ENCODE results near the gene BBX. TPM values are rescaled to one million over a fixed set of nuclear protein-coding genes. Genes with fewer than 3 reads are reported as not detected.

Gene BBX
- total RNA-seq, 3 donors from 2014 or later: 37.1 to 42.8 (median 39.0) TPM

DNA sequence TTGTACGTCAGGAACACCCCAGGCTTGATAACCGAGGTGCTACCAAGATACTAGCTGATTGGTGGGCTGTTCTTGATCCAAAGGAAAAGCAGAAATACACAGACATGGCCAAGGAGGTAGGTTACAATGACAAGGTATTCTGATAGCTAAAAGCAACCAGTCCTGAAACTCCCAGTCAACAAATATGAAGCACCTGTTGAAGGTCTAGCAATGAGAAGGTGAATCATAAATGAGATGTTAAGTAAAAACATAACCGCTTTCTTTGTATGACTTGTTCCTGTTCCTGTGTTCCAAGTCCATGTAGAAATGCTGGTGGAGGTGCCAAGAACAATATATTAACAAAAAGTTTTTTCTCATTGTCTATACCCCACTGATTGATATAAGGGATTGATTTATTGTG, 194.0 kb downstream of the BBX start:
- ATAC-seq: no peak
- H3K27me3 Mint-ChIP-seq (ENCODE audit: low read depth): no peaks in the 10 kb centered on the region
- peaks cover 11% of the 10 kb centered on the region for H3K4me1 Mint-ChIP-seq (ENCODE audit: low read depth)
- peaks cover 43% of the 10 kb centered on the region for H3K36me3 Mint-ChIP-seq (ENCODE audit: insufficient read depth)
- no peak for DNase-seq
- H3K4me3 Mint-ChIP-seq: no peak overlapping the region
- H3K9me3 Mint-ChIP-seq: no peaks in the 10 kb centered on the region

- DNase-seq: no peak
- Mint-ChIP-seq H3K27me3 (ENCODE audit: low read depth) (no peaks in the 10 kb centered on the region), H3K36me3 (ENCODE audit: insufficient read depth) (peaks cover 32% of the 10 kb centered on the region), H3K4me1 (ENCODE audit: low read depth) (peaks cover 11% of the 10 kb centered on the region), H3K4me3 (no peak overlapping the region), H3K9me3 (no peaks in the 10 kb centered on the region)
- no peak for ATAC-seq
Measured at GRCh38 chr3:107718547-107718946, 195.8 kb downstream of the BBX start.

GRCh38 chr3:107727102-107727501, 204.3 kb downstream of the BBX start:
- DNase-seq: no peak
- no peak overlapping the region for H3K4me3 Mint-ChIP-seq
- peaks cover 10% of the 10 kb centered on the region for H3K4me1 Mint-ChIP-seq (ENCODE audit: low read depth)
- H3K9me3 Mint-ChIP-seq: no peaks in the 10 kb centered on the region
- H3K36me3 Mint-ChIP-seq (ENCODE audit: insufficient read depth): peaks cover 35% of the 10 kb centered on the region
- no peak for ATAC-seq
- no peaks in the 10 kb centered on the region for H3K27me3 Mint-ChIP-seq (ENCODE audit: low read depth)

GRCh38 chr3:107729686-107730085, 206.9 kb downstream of the BBX start:
- Mint-ChIP-seq H3K4me3 (no peak overlapping the region), H3K36me3 (ENCODE audit: insufficient read depth) (peaks cover 40% of the 10 kb centered on the region), H3K4me1 (ENCODE audit: low read depth) (peaks cover 10% of the 10 kb centered on the region), H3K27me3 (ENCODE audit: low read depth) (no peaks in the 10 kb centered on the region), H3K9me3 (no peaks in the 10 kb centered on the region)
- DNase-seq (no peak), ATAC-seq (peak in 1 of 2 donors; percentile 70)

GRCh38 chr3:107734317-107734716, 211.6 kb downstream of the BBX start:
- no peak for DNase-seq
- Mint-ChIP-seq H3K27me3 (ENCODE audit: low read depth) (no peaks in the 10 kb centered on the region), H3K9me3 (no peaks in the 10 kb centered on the region), H3K36me3 (ENCODE audit: insufficient read depth) (peaks cover 25% of the 10 kb centered on the region), H3K4me1 (ENCODE audit: low read depth) (peaks cover 3% of the 10 kb centered on the region), H3K4me3 (no peak overlapping the region)
- no peak for ATAC-seq

DNA sequence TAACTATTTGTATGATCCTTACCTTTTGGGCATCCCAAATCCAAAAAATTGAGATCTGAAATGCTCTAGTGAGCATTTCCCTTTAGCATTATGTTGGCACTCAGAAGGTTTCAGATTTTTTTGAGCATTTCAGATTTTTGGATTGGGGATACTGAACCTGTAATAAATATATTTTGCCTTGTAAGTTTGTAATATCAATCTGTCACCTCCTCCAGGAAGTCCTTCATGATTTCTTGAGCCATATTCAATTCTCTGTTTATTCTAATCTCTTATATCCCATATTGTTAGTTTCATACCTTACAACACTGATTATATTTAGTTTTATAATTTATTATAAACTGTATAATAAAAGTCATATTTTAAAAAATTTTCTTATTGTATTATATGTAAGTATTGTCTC, 215.2 kb downstream of the BBX start:
- H3K27me3 Mint-ChIP-seq (ENCODE audit: low read depth): no peaks in the 10 kb centered on the region
- peaks cover 5% of the 10 kb centered on the region for H3K4me1 Mint-ChIP-seq (ENCODE audit: low read depth)
- DNase-seq: no peak
- H3K4me3 Mint-ChIP-seq: no peak overlapping the region
- no peak for ATAC-seq
- H3K36me3 Mint-ChIP-seq (ENCODE audit: insufficient read depth): peaks cover 14% of the 10 kb centered on the region
- no peaks in the 10 kb centered on the region for H3K9me3 Mint-ChIP-seq

GRCh38 chr3:107738486-107739183, 215.9 kb downstream of the BBX start:
- no peak for DNase-seq
- H3K4me3 Mint-ChIP-seq: no peak overlapping the region
- peaks cover 5% of the 10 kb centered on the region for H3K4me1 Mint-ChIP-seq (ENCODE audit: low read depth)
- H3K36me3 Mint-ChIP-seq (ENCODE audit: insufficient read depth): peaks cover 9% of the 10 kb centered on the region
- no peaks in the 10 kb centered on the region for H3K9me3 Mint-ChIP-seq
- no peaks in the 10 kb centered on the region for H3K27me3 Mint-ChIP-seq (ENCODE audit: low read depth)
- no peak for ATAC-seq

DNA sequence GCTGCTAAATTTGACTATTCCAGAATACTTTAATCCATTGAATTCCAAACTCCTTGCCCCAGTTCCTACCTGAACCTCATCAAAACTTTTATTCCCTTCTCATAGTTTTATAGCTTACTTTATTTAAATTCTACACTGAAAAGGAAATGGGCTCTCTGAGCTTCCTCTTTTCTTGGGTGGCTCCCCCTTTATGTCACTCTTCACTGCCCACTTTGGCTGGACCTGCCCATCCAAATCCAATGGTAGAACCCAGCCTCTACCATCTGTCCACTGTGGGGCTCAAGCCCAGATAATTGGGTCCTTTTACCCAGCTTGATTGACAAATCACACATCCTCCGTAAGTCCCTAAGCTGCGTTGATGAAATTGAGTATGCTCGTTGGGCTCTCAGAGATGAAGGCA, 216.5 kb downstream of the BBX start:
- DNase-seq (no peak), ATAC-seq (no peak)
- H3K27me3 Mint-ChIP-seq (ENCODE audit: low read depth): no peaks in the 10 kb centered on the region
- H3K4me1 Mint-ChIP-seq (ENCODE audit: low read depth): peaks cover 5% of the 10 kb centered on the region
- H3K9me3 Mint-ChIP-seq: no peaks in the 10 kb centered on the region
- H3K4me3 Mint-ChIP-seq: no peak overlapping the region
- H3K36me3 Mint-ChIP-seq (ENCODE audit: insufficient read depth): peaks cover 7% of the 10 kb centered on the region

GRCh38 chr3:107740992-107741896, 218.5 kb downstream of the BBX start:
- peaks cover 12% of the 10 kb centered on the region for H3K36me3 Mint-ChIP-seq (ENCODE audit: insufficient read depth)
- peaks cover 5% of the 10 kb centered on the region for H3K4me1 Mint-ChIP-seq (ENCODE audit: low read depth)
- DNase-seq: no peak
- no peak overlapping the region for H3K4me3 Mint-ChIP-seq
- no peaks in the 10 kb centered on the region for H3K27me3 Mint-ChIP-seq (ENCODE audit: low read depth)
- no peaks in the 10 kb centered on the region for H3K9me3 Mint-ChIP-seq
- ATAC-seq: no peak

DNA sequence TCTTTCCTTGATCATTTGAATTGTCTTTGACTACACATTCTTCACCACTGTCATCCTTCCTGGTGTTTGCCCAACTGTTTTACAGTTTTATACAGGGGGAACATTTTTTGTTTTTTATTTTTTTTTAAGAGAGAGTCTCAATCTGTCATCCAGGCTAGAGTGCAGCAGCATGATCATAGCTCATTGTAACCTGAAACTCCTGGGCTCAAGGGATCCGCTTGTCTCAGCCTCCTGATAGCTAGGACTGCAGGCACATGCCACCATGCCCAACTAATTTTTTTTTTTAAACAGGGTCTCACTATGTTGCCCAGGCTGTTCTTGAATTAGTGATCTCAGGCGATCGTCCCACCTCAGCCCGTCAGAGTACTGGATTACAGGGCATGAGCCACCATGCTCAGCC, 222.6 kb downstream of the BBX start:
- no peak overlapping the region for H3K4me3 Mint-ChIP-seq
- H3K27me3 Mint-ChIP-seq (ENCODE audit: low read depth): no peaks in the 10 kb centered on the region
- no peak for DNase-seq
- no peaks in the 10 kb centered on the region for H3K9me3 Mint-ChIP-seq
- H3K4me1 Mint-ChIP-seq (ENCODE audit: low read depth): peaks cover 3% of the 10 kb centered on the region
- peaks cover 13% of the 10 kb centered on the region for H3K36me3 Mint-ChIP-seq (ENCODE audit: insufficient read depth)
- no peak for ATAC-seq

GRCh38 chr3:107752202-107752990, 229.6 kb downstream of the BBX start:
- peaks cover 20% of the 10 kb centered on the region for H3K36me3 Mint-ChIP-seq (ENCODE audit: insufficient read depth)
- no peaks in the 10 kb centered on the region for H3K4me1 Mint-ChIP-seq (ENCODE audit: low read depth)
- DNase-seq: no peak
- no peak for ATAC-seq
- H3K9me3 Mint-ChIP-seq: no peaks in the 10 kb centered on the region
- H3K4me3 Mint-ChIP-seq: no peak overlapping the region
- no peaks in the 10 kb centered on the region for H3K27me3 Mint-ChIP-seq (ENCODE audit: low read depth)

- ATAC-seq (peak; percentile 41 to 43), DNase-seq (no peak)
- Mint-ChIP-seq H3K4me3 (no peak overlapping the region), H3K9me3 (no peaks in the 10 kb centered on the region), H3K4me1 (ENCODE audit: low read depth) (no peaks in the 10 kb centered on the region), H3K36me3 (ENCODE audit: insufficient read depth) (peaks cover 25% of the 10 kb centered on the region), H3K27me3 (ENCODE audit: low read depth) (no peaks in the 10 kb centered on the region)
Measured at GRCh38 chr3:107753494-107753893, 230.7 kb downstream of the BBX start.

GRCh38 chr3:107753976-107754375, 231.2 kb downstream of the BBX start:
- DNase-seq (no peak), ATAC-seq (no peak)
- no peaks in the 10 kb centered on the region for H3K9me3 Mint-ChIP-seq
- no peaks in the 10 kb centered on the region for H3K27me3 Mint-ChIP-seq (ENCODE audit: low read depth)
- no peaks in the 10 kb centered on the region for H3K4me1 Mint-ChIP-seq (ENCODE audit: low read depth)
- no peak overlapping the region for H3K4me3 Mint-ChIP-seq
- H3K36me3 Mint-ChIP-seq (ENCODE audit: insufficient read depth): peaks cover 25% of the 10 kb centered on the region

- ATAC-seq (no peak), DNase-seq (no peak)
- no peak overlapping the region for H3K4me3 Mint-ChIP-seq
- peaks cover 38% of the 10 kb centered on the region for H3K36me3 Mint-ChIP-seq (ENCODE audit: insufficient read depth)
- no peaks in the 10 kb centered on the region for H3K9me3 Mint-ChIP-seq
- no peaks in the 10 kb centered on the region for H3K4me1 Mint-ChIP-seq (ENCODE audit: low read depth)
- no peaks in the 10 kb centered on the region for H3K27me3 Mint-ChIP-seq (ENCODE audit: low read depth)
Measured at GRCh38 chr3:107756649-107757048, 233.9 kb downstream of the BBX start.
